ENCODE measurements around the gene FAM131A. TPM values are rescaled to one million over a fixed set of nuclear protein-coding genes. Genes with fewer than 3 reads are reported as not detected.

FAM131A gene
- total and polyA plus RNA-seq, 2 donors (not counting 3 experiments of a cell fraction or from before 2014, with no cell fraction given), result 19.9 to 29.9 TPM

DNA sequence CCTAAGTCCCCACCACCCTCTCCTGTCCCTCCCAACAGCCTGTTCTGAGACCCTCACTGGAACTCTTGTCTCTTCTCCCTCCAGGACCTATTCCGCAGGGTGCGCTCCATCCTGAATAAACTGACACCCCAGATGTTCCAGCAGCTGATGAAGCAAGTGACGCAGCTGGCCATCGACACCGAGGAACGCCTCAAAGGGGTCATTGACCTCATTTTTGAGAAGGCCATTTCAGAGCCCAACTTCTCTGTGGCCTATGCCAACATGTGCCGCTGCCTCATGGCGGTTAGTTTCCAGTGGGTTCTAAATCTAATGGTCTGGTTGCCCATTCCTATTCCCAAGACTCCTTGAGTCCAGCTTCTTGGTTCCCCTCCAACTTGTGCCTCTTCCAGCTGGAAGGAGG lies 13.7 kb upstream of the FAM131A start:
- intact Hi-C loops (cut with micrococcal nuclease) (no loop called here), dilution Hi-C loops (cut with MboI; ENCODE audit: extremely low pct_ligation_motif_present, low sequenced_read_pairs) (no loop called here)
- no peak overlapping the region for H2AFZ ChIP-seq (ENCODE audit: low read depth, low read length)
- POLR2A ChIA-PET, result no interaction called here
- H3K4me3 ChIP-seq (replicated peaks in 1 of 3; ENCODE audit: insufficient read depth in 1 of 3, low read depth in 1 of 3, low read length in 3 of 3), result no peak overlapping the region
- no peaks in the 10 kb centered on the region for H3K9me1 ChIP-seq (replicated peaks; ENCODE audit: control insufficient read depth, extremely low read depth, insufficient read depth, low read length)
- no peaks in the 10 kb centered on the region for H3K27me3 ChIP-seq (ENCODE audit: control insufficient read depth in 2 of 2, insufficient read depth in 2 of 2, low read length in 2 of 2)
- H3K9me3 ChIP-seq (replicated peaks; ENCODE audit: control insufficient read depth, insufficient read depth, low read length), result no peaks in the 10 kb centered on the region
- DNase-seq (ENCODE audit: low read depth, low spot score), result no peak
- H3K36me3 ChIP-seq (ENCODE audit: control insufficient read depth in 2 of 2, extremely low read depth in 1 of 2, insufficient read depth in 2 of 2, low read length in 2 of 2), result peaks cover 69 to 78% of the 10 kb centered on the region in 2 experiments
- CTCF ChIA-PET, result no interaction called here
- no TSS peak for BruUV-seq (replicated peaks)
- H3K27ac ChIP-seq (ENCODE audit: insufficient read depth, low read depth, low read length), result no peak overlapping the region
- no peak overlapping the region for H3K4me2 ChIP-seq (ENCODE audit: insufficient read depth, low read length)
- no peak for TF ChIP-seq CTCF (IDR thresholded peaks at IDR 0.05; ENCODE audit: extremely low read depth in 1 of 2, insufficient read depth in 1 of 2, low read depth in 1 of 2, low read length in 2 of 2)
- TF ChIP-seq EZH2 (IDR thresholded peaks at IDR 0.05; ENCODE audit: borderline replicate concordance, low read depth, low read length, severe bottlenecking), result no peak
- no peak for TF ChIP-seq GATA2 (IDR thresholded peaks at IDR 0.05; ENCODE audit: insufficient read depth, insufficient read length, low read depth, low read length)
- TF ChIP-seq MAX (IDR thresholded peaks at IDR 0.05; ENCODE audit: insufficient read depth, insufficient read length), result no peak
- no peak for TF ChIP-seq JUN (IDR thresholded peaks at IDR 0.05; ENCODE audit: borderline replicate concordance, insufficient read depth, insufficient read length, low read depth)
- no peak for TF ChIP-seq POLR2AphosphoS5 (IDR thresholded peaks at IDR 0.05; ENCODE audit: insufficient read depth, low read depth, low read length)
- no peak for TF ChIP-seq FOS (IDR thresholded peaks at IDR 0.05; ENCODE audit: borderline replicate concordance, insufficient read depth, low read length)
- TF ChIP-seq POLR2A (IDR thresholded peaks at IDR 0.05; ENCODE audit: low read depth, low read length), result no peak
- TF ChIP-seq MYC (IDR thresholded peaks at IDR 0.05; ENCODE audit: low read depth, low read length), result no peak
- H3K79me2 ChIP-seq (ENCODE audit: control insufficient read depth, insufficient read depth, low read length), result peaks cover 83% of the 10 kb centered on the region
- FAIRE-seq, result no peak
- peaks cover 23% of the 10 kb centered on the region for H3K4me1 ChIP-seq (ENCODE audit: control insufficient read depth, extremely low read depth, insufficient read depth, low read length)
- H3K9ac ChIP-seq (replicated peaks; ENCODE audit: extremely low read depth, insufficient read depth, low read length), result no peak overlapping the region
- H4K20me1 ChIP-seq (replicated peaks; ENCODE audit: control insufficient read depth, extremely low read depth, insufficient read depth, low read length), result no peaks in the 10 kb centered on the region

Measured in endothelial cell of umbilical vein (primary cell).